Brain microvascular endothelial cell (primary cell): ENCODE measurements around the gene DLX4.

Experiments used
- DNase-seq: peaks from one replicate; pipeline ENCODE4 v3.0.0-alpha.2; 2020
- H3K27ac ChIP-seq: fragments of 250-450 bp; sonication (Bioruptor Pico); 2 replicates; pipeline ENCODE4 v1.5.1; 2020; ENCODE audit warnings: mild to moderate bottlenecking, moderate library complexity
- H3K27me3 ChIP-seq: fragments of 250-450 bp; sonication (Bioruptor Pico); replicated peaks from 2 replicates; pipeline ENCODE4 v1.5.1; 2020; ENCODE audit warnings: mild to moderate bottlenecking
- H3K36me3 ChIP-seq: fragments of 250-450 bp; sonication (Bioruptor Pico); replicated peaks from 2 replicates; pipeline ENCODE4 v1.5.1; 2020; ENCODE audit warnings: mild to moderate bottlenecking
- H3K4me3 ChIP-seq: 2 replicates; pipeline ENCODE4 v1.5.1; 2011; ENCODE audit warnings: low read depth, mild to moderate bottlenecking, control low read depth, low read length, moderate library complexity
- CTCF ChIP-seq: IDR thresholded peaks from 2 replicates; pipeline ENCODE4 v1.5.1; 2011; ENCODE audit warnings: low read depth, mild to moderate bottlenecking, moderate library complexity, low read length, control low read depth, inconsistent platforms; ENCODE audit errors: missing control alignments
- in situ Hi-C: cut with HindIII; loops from 2 replicates; pipeline ENCODE4 v1.10.0; 2017; ENCODE audit warnings: low sequenced_read_pairs, low pct_ligation_motif_present

Gene DLX4

DNA sequence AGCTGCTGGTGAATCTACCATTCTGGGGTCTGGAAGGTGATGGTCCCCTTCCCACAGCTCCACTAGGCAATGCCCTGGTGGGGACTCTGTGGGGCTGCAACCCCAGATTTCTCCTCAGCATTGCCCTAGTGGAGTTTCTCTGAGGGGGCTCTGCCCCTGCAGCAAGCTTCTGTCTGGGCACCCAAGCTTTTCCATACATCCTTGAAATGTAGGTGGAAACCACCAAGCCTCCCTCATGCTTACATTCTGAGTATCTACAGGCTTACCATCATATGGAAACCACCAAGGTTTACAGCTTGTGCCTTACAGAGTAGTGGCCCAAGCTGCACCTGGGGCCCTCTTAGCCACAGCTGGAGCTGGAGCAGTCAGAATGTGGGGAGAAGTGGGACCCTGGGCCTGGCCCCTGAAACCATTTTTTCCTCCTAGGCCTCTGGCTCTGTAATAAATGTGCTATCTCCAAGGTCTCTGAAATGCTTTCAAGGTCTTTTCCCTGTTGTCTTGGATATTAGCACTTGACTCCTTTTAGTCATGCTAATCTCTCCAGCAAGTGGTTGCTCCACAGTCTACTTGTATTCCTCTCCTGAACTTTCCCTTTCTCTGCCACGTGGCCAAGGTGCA lies 45.6 kb downstream of the DLX4 start:
- H3K4me3 ChIP-seq: no peak overlapping the region
- no peaks in the 10 kb centered on the region for H3K36me3 ChIP-seq
- in situ Hi-C loops: no loop called here
- H3K27ac ChIP-seq: no peak overlapping the region
- no peaks in the 10 kb centered on the region for H3K27me3 ChIP-seq
- DNase-seq: no peak
- TF ChIP-seq CTCF: no peak

GRCh38 chr17:50015146-50015545 lies 46.2 kb downstream of the DLX4 start:
- H3K27me3 ChIP-seq: no peaks in the 10 kb centered on the region
- DNase-seq: no peak
- no peak overlapping the region for H3K27ac ChIP-seq
- in situ Hi-C loops: no loop called here
- TF ChIP-seq CTCF: no peak
- H3K4me3 ChIP-seq: no peak overlapping the region
- no peaks in the 10 kb centered on the region for H3K36me3 ChIP-seq

DNA sequence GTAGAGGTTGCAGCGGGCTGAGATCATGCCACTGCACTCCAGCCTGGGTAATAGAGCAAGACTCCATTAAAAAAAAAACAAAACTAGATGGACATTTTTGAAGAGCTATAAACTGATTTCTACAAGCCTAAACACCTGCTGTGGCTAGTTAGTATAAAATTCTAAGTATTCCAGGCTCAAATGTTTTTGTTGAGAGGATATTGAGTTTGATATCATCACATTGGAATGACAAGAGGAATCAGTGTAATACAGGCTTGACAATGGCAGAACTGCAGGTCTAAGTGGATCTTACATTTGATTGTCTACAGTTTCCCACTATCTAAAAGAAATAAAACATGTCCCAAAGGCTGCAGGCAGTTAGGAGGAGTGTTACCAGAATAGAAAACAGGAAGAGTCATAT lies 49.9 kb downstream of the DLX4 start:
- H3K4me3 ChIP-seq: no peak overlapping the region
- no peaks in the 10 kb centered on the region for H3K27me3 ChIP-seq
- no peaks in the 10 kb centered on the region for H3K36me3 ChIP-seq
- DNase-seq: no peak
- H3K27ac ChIP-seq: no peak overlapping the region
- TF ChIP-seq CTCF: no peak
- in situ Hi-C loops: no loop called here

- no peak for DNase-seq
- Histone ChIP-seq H3K36me3 (no peaks in the 10 kb centered on the region), H3K4me3 (no peak overlapping the region), H3K27ac (no peak overlapping the region), H3K27me3 (no peaks in the 10 kb centered on the region)
- in situ Hi-C loops: no loop called here
- no peak for TF ChIP-seq CTCF
Measured at GRCh38 chr17:50020841-50021599, 52.0 kb downstream of the DLX4 start.

DNA sequence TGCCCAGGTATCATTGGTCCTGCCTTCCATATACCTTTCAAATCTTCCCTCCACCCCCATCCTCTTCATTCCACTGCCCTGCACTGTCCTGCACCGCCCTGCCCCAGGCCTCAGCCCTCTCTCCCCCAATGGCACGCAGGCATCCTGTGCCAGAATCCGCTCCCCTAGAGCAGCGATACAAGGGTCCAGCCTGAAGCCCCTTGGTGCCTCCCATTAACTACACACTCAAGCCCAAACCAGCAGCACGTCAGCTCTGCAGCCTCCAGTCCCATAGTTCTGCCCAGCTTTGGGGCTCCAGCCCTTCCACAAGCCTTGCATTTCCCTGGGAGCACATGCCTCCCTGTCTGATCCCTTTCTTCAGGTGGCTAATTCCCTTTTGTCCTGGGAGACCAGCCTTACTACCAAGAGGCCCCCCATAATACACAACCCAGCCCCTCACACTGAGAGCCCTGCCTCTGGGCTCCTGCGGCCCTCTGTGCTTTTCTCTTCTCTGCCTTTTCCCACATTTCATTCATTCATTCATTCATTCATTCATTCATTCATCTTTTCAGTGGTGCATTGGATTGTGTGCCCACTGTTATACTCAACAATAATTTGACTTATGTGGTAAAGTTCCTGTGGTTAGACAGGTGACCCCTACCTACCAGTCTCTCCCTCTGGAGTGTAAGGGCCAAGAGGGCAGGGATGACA lies 52.8 kb downstream of the DLX4 start:
- Histone ChIP-seq H3K36me3 (no peaks in the 10 kb centered on the region), H3K27me3 (no peaks in the 10 kb centered on the region), H3K4me3 (no peak overlapping the region), H3K27ac (no peak overlapping the region)
- no peak for TF ChIP-seq CTCF
- in situ Hi-C loops: no loop called here
- no peak for DNase-seq
